K562 (cell line): ENCODE measurements around the gene ABCC1. TPM values are rescaled to one million over a fixed set of nuclear protein-coding genes. Genes with fewer than 3 reads are reported as not detected.
A peak's percentile ranks its signal among the peaks of the same experiment; 100 is the strongest.

ENCODE experiments used
- ATAC-seq: fragments of 200-7000 bp; cut with Tn5 transposase; 3 replicates; pipeline ENCODE4 v1.9.1; 2020; ENCODE audit warnings: moderate library complexity
- BruUV-seq: library from RNA; stranded (reverse); fragments of 400-500 nt; replicated peaks from 2 replicates; lab custom pipeline; 2021; lab: Mats Ljungman, UMichigan
- CTCF ChIA-PET: fragments of 300-600 bp; formaldehyde crosslinking; extraction: SDS; loops from one replicate; lab custom pipeline; 2021; ENCODE audit warnings: low intra/inter-chr PET ratio; lab: Yijun Ruan, JAX
- POLR2A ChIA-PET: fragments of 300-600, 350-650 bp; sonication (Branson Sonifier 250); formaldehyde crosslinking; extraction: SDS; loops from one replicate; lab custom pipeline; 2021; ENCODE audit warnings: antibody characterized with exemption, inconsistent platforms; lab: Yijun Ruan, JAX
- DNase-seq, 4 experiments: peaks; one replicate each; pipeline versions ENCODE4 v3.0.0 to v3.0.0-alpha.2; 2011 to 2018; ENCODE audit warnings: low spot score in 3 of 4, mixed read lengths in 3 of 4; ENCODE audit errors: extremely low read depth in 1 of 4
- FAIRE-seq: peaks from 2 replicates; lab custom pipeline; 2011; peaks lifted over from hg19 to GRCh38; lab: Jason Lieb, UNC
- H2AFZ ChIP-seq: 2 replicates; pipeline ENCODE4 v1.6.0; 2011; ENCODE audit warnings: low read depth, low read length, control low read depth, inconsistent platforms
- H3K27ac ChIP-seq: fragments of 200-600 bp; 3 replicates; pipeline ENCODE4 v1.8.0; 2011; ENCODE audit warnings: low read depth, mild to moderate bottlenecking, control low read depth, inconsistent platforms, low read length, moderate library complexity, mixed read lengths; ENCODE audit errors: extremely low read depth
- H3K27me3 ChIP-seq, 2 experiments: fragments of 300-600 bp in 1 of 2; 2 replicates in 1 of 2; 3 replicates in 1 of 2; pipeline versions ENCODE4 v1.6.0 to v1.8.0; 2011; ENCODE audit warnings: inconsistent platforms in 2 of 2, low read length in 2 of 2, mild to moderate bottlenecking in 1 of 2, mixed read lengths in 1 of 2, moderate library complexity in 1 of 2; ENCODE audit not compliant: control insufficient read depth in 2 of 2, insufficient read depth in 2 of 2
- H3K36me3 ChIP-seq: fragments of 300-600 bp; 3 replicates; pipeline ENCODE4 v1.8.0; 2011; ENCODE audit warnings: mild to moderate bottlenecking, low read length, inconsistent platforms; ENCODE audit not compliant: control insufficient read depth, insufficient read depth
- H3K4me1 ChIP-seq, 2 experiments: fragments of 200-600 bp in 1 of 2; replicated peaks in 1 of 2; 2 replicates in 1 of 2; 3 replicates in 1 of 2; pipeline versions ENCODE4 v1.5.1 to v1.8.0; 2011; ENCODE audit warnings: inconsistent platforms in 2 of 2, low read length in 2 of 2, mild to moderate bottlenecking in 1 of 2, mixed read lengths in 1 of 2, moderate library complexity in 1 of 2; ENCODE audit not compliant: control insufficient read depth in 2 of 2, insufficient read depth in 2 of 2
- H3K4me2 ChIP-seq: 2 replicates; pipeline ENCODE4 v1.6.1; 2011; ENCODE audit warnings: low read length, control low read depth, inconsistent platforms, mixed read lengths; ENCODE audit not compliant: insufficient read depth
- H3K4me3 ChIP-seq: fragments of 200-600 bp; sonication (generic), shearing (Covaris generic); 2 replicates; pipeline ENCODE4 v1.5.1; 2016; ENCODE audit warnings: control low read depth, inconsistent platforms
- H3K79me2 ChIP-seq: fragments of 200-600 bp; 3 replicates; pipeline ENCODE4 v1.8.0; 2011; ENCODE audit warnings: low read length, inconsistent platforms; ENCODE audit not compliant: control insufficient read depth, insufficient read depth
- H3K9ac ChIP-seq, 2 experiments: 2 replicates each; pipeline versions ENCODE4 v1.6.0 to v1.6.1; 2011; ENCODE audit warnings: low read depth in 2 of 2, low read length in 2 of 2, control low read depth in 1 of 2, inconsistent platforms in 1 of 2, mild to moderate bottlenecking in 1 of 2, mixed read lengths in 1 of 2; ENCODE audit not compliant: insufficient read depth in 1 of 2
- H3K9me1 ChIP-seq: one replicate; pipeline ENCODE4 v1.6.0; 2011; ENCODE audit warnings: inconsistent platforms, mild to moderate bottlenecking, low read length, moderate library complexity; ENCODE audit not compliant: control insufficient read depth, insufficient read depth
- H3K9me3 ChIP-seq: replicated peaks from 2 replicates; pipeline ENCODE4 v1.5.1; 2011; ENCODE audit warnings: low read depth, low read length, inconsistent platforms; ENCODE audit not compliant: control insufficient read depth, insufficient read depth
- H4K20me1 ChIP-seq: replicated peaks from 2 replicates; pipeline ENCODE4 v1.6.1; 2011; ENCODE audit warnings: low read length, inconsistent platforms, mixed read lengths; ENCODE audit not compliant: control insufficient read depth, insufficient read depth
- C11orf30 ChIP-seq: fragments of 450-650 bp; IDR thresholded peaks from 2 replicates; pipeline ENCODE4 v1.6.1; 2016; ENCODE audit warnings: low read depth, mild to moderate bottlenecking
- CEBPB ChIP-seq: fragments of 450-650 bp; IDR thresholded peaks from 2 replicates; pipeline ENCODE4 v1.6.1; 2016; ENCODE audit warnings: missing genetic modification characterization, missing compliant biosample characterization
- WGBS: fragments of 100-300 bp; shearing (Covaris generic); methylation state at CpG from one replicate; pipeline ENCODE4 v1.1.6; 2016; ENCODE audit warnings: low coverage, mixed read lengths; ENCODE audit not compliant: insufficient coverage; ENCODE audit errors: missing lambda C conversion rate; 5-methylcytosine and 5-hydroxymethylcytosine counted together
- in situ Hi-C: fragments of 300-500 bp; cut with MboI; formaldehyde crosslinking; loops from 4 replicates; pipeline ENCODE4 v1.15.0; 2018; ENCODE audit warnings: inconsistent platforms, mixed read lengths
- intact Hi-C: fragments of 100-400 bp; cut with micrococcal nuclease; formaldehyde crosslinking; loops from 2 replicates; pipeline ENCODE4 v1.14.2; 2022
- polyA plus RNA-seq, 8 experiments: library from polyadenylated mRNA; depleted of rRNA in 4 of 8; stranded (reverse) in 5 of 8; unstranded in 3 of 8; fragments of >200 nt; fragmentation: Nextera tagmentation in 2 of 8; fragmentation: Illumina TruSeq in 1 of 8; extraction: Ambion mirVana in 2 of 8; extraction: Trizol in 1 of 8; gene quantifications; 2 replicates each; pipeline versions ENCODE4 v1.2.1 to v1.2.3, GENCODE V29; 2011 to 2014; ENCODE audit warnings: inconsistent platforms in 1 of 8, missing spikeins in 1 of 8
- total RNA-seq, 7 experiments: library from RNA; depleted of rRNA in 6 of 7; stranded (reverse); fragments of >200 nt in 6 of 7; fragmentation: Illumina TruSeq in 2 of 7; extraction: Trizol in 2 of 7; gene quantifications; 2 replicates each; pipeline versions ENCODE4 v1.2.1 to v1.2.3, GENCODE V29; 2011 to 2021; ENCODE audit warnings: low replicate concordance in 1 of 7
- TF ChIP-seq, protein P1 (sequence below): fragments of 450-650 bp; IDR thresholded peaks from 2 replicates; pipeline ENCODE4 v1.6.1; 2016; ENCODE audit warnings: antibody characterized with exemption

Gene ABCC1
- total and polyA plus RNA-seq, 9 of the 15 experiments (the other 6 are each of a cell fraction or from before 2014, with no cell fraction given), result 3.9 to 41.6 (median 10.0) TPM

GRCh38 chr16:15928261-15929104 lies 20.9 kb upstream of the ABCC1 start:
- no TSS peak for BruUV-seq
- Histone ChIP-seq H2AFZ (peak overlapping the region; percentile 63; the same call in 1 of the 2 replicates), H3K4me3 (no peak overlapping the region), H3K9ac (no peak overlapping the region), H4K20me1 (no peaks in the 10 kb centered on the region), H3K9me1 (no peaks in the 10 kb centered on the region), H3K27ac (no peak overlapping the region), H3K9me3 (no peaks in the 10 kb centered on the region), H3K79me2 (no peaks in the 10 kb centered on the region), H3K4me2 (no peak overlapping the region), H3K4me1 (peaks cover 0 to 6% of the 10 kb centered on the region in 2 experiments; a peak in 4 of 5 replicates), H3K27me3 (no peaks in the 10 kb centered on the region), H3K36me3 (no peaks in the 10 kb centered on the region)
- TF ChIP-seq, protein P1, sequence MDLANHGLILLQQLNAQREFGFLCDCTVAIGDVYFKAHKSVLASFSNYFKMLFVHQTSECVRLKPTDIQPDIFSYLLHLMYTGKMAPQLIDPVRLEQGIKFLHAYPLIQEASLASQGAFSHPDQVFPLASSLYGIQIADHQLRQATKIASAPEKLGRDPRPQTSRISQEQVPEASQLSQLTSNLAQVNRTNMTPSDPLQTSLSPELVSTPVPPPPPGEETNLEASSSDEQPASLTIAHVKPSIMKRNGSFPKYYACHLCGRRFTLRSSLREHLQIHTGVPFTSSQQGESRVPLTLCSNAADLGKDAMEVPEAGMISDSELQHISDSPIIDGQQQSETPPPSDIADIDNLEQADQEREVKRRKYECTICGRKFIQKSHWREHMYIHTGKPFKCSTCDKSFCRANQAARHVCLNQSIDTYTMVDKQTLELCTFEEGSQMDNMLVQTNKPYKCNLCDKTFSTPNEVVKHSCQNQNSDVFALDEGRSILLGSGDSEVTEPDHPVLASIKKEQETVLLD, result no peak
- 0 out of 2 replicates have a peak, but pooled peaks have one; percentile 7 for TF ChIP-seq C11orf30
- TF ChIP-seq CEBPB (tag), result peak; percentile 94
- FAIRE-seq (no peak), ATAC-seq (no peak), DNase-seq (no peak)
- intact Hi-C loops (no loop called here), in situ Hi-C loops (no loop called here)
- ChIA-PET POLR2A (interaction anchor here (1.0 kb wide), 1 partner anchor 9 kb away, joined by 4 read pairs; no protein-coding TSS in a partner anchor), CTCF (no interaction called here)
- 72% methylated on average over 18 of the region's 18 CpGs for WGBS
